T-cell (primary cell): ENCODE results near the gene SMURF1. TPM values are rescaled to one million over a fixed set of nuclear protein-coding genes. Genes with fewer than 3 reads are reported as not detected.

ENCODE experiments used
- ATAC-seq, 4 experiments: fragments of 200-7000 bp in 3 of 4; fragments of 150-1000 bp in 1 of 4; cut with Tn5 transposase; replicated peaks in 1 of 4; 1 replicate in 3 of 4; 2 replicates in 1 of 4; pipeline ENCODE4 v1.10.0; 2021; ENCODE audit warnings: moderate library complexity in 3 of 4, mild to moderate bottlenecking in 2 of 4, moderate number of reproducible peaks in 1 of 4
- CTCF ChIA-PET, 2 donors: fragments of 300-600 bp; sonication (Branson Sonifier 250); formaldehyde crosslinking; loops; one replicate each; lab custom pipeline; 2022; ENCODE audit warnings: antibody characterized with exemption in 2 of 2; lab: Charles Lee
- POLR2A ChIA-PET, 2 donors: fragments of 300-600 bp; sonication (Branson Sonifier 250); formaldehyde crosslinking; loops; one replicate each; lab custom pipeline; 2022; ENCODE audit warnings: antibody characterized with exemption in 2 of 2; lab: Charles Lee
- DNase-seq, 35 experiments: peaks; one replicate each; pipeline versions ENCODE4 v3.0.0 to v3.0.0-alpha.2; 2013 to 2023
- H3K27ac ChIP-seq: one replicate; pipeline ENCODE4 v1.5.1; 2013; ENCODE audit warnings: low read length
- H3K27me3 ChIP-seq, 2 experiments: replicated peaks in 1 of 2; 1 replicate in 1 of 2; 2 replicates in 1 of 2; pipeline versions ENCODE4 v1.6.1 to v1.7.0; 2013; ENCODE audit warnings: low read length in 1 of 2, mixed read lengths in 1 of 2; ENCODE audit not compliant: control insufficient read depth in 2 of 2, insufficient read depth in 2 of 2; ENCODE audit errors: extremely low read depth in 1 of 2
- H3K36me3 ChIP-seq, 2 donors: 1 replicate in 1 of 2; 2 replicates in 1 of 2; pipeline versions ENCODE4 v1.6.1 to v1.7.0; 2013; ENCODE audit warnings: low read length in 1 of 2; ENCODE audit not compliant: control insufficient read depth in 2 of 2, insufficient read depth in 1 of 2; ENCODE audit errors: extremely low read depth in 1 of 2
- H3K4me1 ChIP-seq, 2 experiments: 1 replicate in 1 of 2; 2 replicates in 1 of 2; pipeline versions ENCODE4 v1.6.1 to v1.7.0; 2013; ENCODE audit warnings: low read length in 2 of 2, mixed read lengths in 1 of 2; ENCODE audit not compliant: insufficient read depth in 2 of 2, control insufficient read depth in 1 of 2; ENCODE audit errors: extremely low read depth in 1 of 2
- H3K4me3 ChIP-seq, 2 donors: 1 replicate in 1 of 2; 2 replicates in 1 of 2; pipeline versions ENCODE4 v1.5.1 to v1.7.0; 2013; ENCODE audit warnings: mild to moderate bottlenecking in 2 of 2, low read length in 1 of 2, moderate library complexity in 1 of 2; ENCODE audit not compliant: control insufficient read depth in 1 of 2; ENCODE audit errors: extremely low read depth in 1 of 2
- H3K9me3 ChIP-seq: 2 replicates; pipeline ENCODE4 v1.7.0; 2013
- H3K27ac Mint-ChIP-seq, 2 donors: one replicate each; pipeline ENCODE4 v1.8.0; 2020 to 2021; ENCODE audit warnings: mild to moderate bottlenecking in 2 of 2, mixed read lengths in 2 of 2
- H3K27me3 Mint-ChIP-seq, 2 donors: one replicate each; pipeline ENCODE4 v1.8.0; 2021 to 2022; ENCODE audit warnings: mixed read lengths in 2 of 2
- H3K36me3 Mint-ChIP-seq: one replicate; pipeline ENCODE4 v1.8.0; 2021; ENCODE audit warnings: mixed read lengths
- H3K4me1 Mint-ChIP-seq, 3 donors: one replicate each; pipeline ENCODE4 v1.8.0; 2020 to 2022; ENCODE audit warnings: mixed read lengths in 3 of 3, mild to moderate bottlenecking in 1 of 3
- H3K4me3 Mint-ChIP-seq, 3 donors: one replicate each; pipeline ENCODE4 v1.8.0; 2020 to 2022; ENCODE audit warnings: mild to moderate bottlenecking in 3 of 3, mixed read lengths in 3 of 3, moderate library complexity in 3 of 3
- H3K9me3 Mint-ChIP-seq, 3 donors: one replicate each; pipeline ENCODE4 v1.8.0; 2020 to 2022; ENCODE audit warnings: mixed read lengths in 3 of 3
- WGBS: methylation state at CpG from one replicate; pipeline ENCODE4 v1.1.5; 2013; ENCODE audit warnings: missing lambda C conversion rate; ENCODE audit not compliant: insufficient coverage; 5-methylcytosine and 5-hydroxymethylcytosine counted together
- total RNA-seq, 35 experiments: library from RNA in 6 of 35; stranded (reverse) in 6 of 35; fragments of 120-200 nt in 1 of 35; gene quantifications; one replicate each; pipeline versions ENCODE4 v1.2.1 to v1.2.4 and lab custom pipeline; 2013 to 2026

SMURF1 gene
- total RNA-seq, 5 donors from 2014 or later (not counting 1 experiment from before 2014, with no cell fraction given) = 21.6 to 26.4 (median 22.7) TPM

- peak overlapping the region in 1 of 2 donors; percentile 55 for H3K27ac Mint-ChIP-seq
- H3K9me3 Mint-ChIP-seq = peaks cover 0 to 5% (median 0%) of the 10 kb centered on the region in 3 donors
Observed at GRCh38 chr7:99124751-99125504, 19.0 kb downstream of the SMURF1 start.

GRCh38 chr7:99124236-99124635, 19.7 kb downstream of the SMURF1 start:
- H3K4me3 Mint-ChIP-seq = no peak overlapping the region
- ChIA-PET POLR2A (no interaction called here), CTCF (no interaction called here)
- DNase-seq (no peak), ATAC-seq (no peak)
- no peak overlapping the region for H3K27ac ChIP-seq
- H3K4me1 ChIP-seq = peaks cover 7% of the 10 kb centered on the region in 2 experiments
- no peak overlapping the region for H3K27ac Mint-ChIP-seq
- H3K9me3 ChIP-seq = no peaks in the 10 kb centered on the region
- no peak overlapping the region for H3K4me3 ChIP-seq
- peaks cover 0 to 6% (median 0%) of the 10 kb centered on the region in 3 donors for H3K9me3 Mint-ChIP-seq
- H3K4me1 Mint-ChIP-seq = peaks cover 51 to 64% (median 62%) of the 10 kb centered on the region in 3 donors
- H3K27me3 ChIP-seq = no peaks in the 10 kb centered on the region
- peaks cover 0 to 4% of the 10 kb centered on the region in 2 donors for H3K36me3 ChIP-seq
- H3K27me3 Mint-ChIP-seq = no peaks in the 10 kb centered on the region
- 100% methylated on average over 1 of the region's 4 CpGs for WGBS
- peaks cover 20% of the 10 kb centered on the region for H3K36me3 Mint-ChIP-seq

More at GRCh38 chr7:99124751-99125504, 19.0 kb downstream of the SMURF1 start:
- Histone ChIP-seq H3K27ac (no peak overlapping the region), H3K36me3 (peaks cover 0 to 4% of the 10 kb centered on the region in 2 donors), H3K27me3 (no peaks in the 10 kb centered on the region), H3K4me1 (peaks cover 7% of the 10 kb centered on the region in 2 experiments), H3K9me3 (no peaks in the 10 kb centered on the region), H3K4me3 (no peak overlapping the region)
- WGBS = 83% methylated on average over 2 of the region's 3 CpGs
- Mint-ChIP-seq H3K4me1 (peaks cover 51 to 66% (median 60%) of the 10 kb centered on the region in 3 donors), H3K36me3 (peaks cover 16% of the 10 kb centered on the region), H3K27me3 (no peaks in the 10 kb centered on the region), H3K4me3 (no peak overlapping the region)
- POLR2A ChIA-PET = no interaction called here
- CTCF ChIA-PET = no interaction called here
- ATAC-seq = no peak
- no peak for DNase-seq

GRCh38 chr7:99123571-99124033, 20.3 kb downstream of the SMURF1 start:
- H3K27me3 Mint-ChIP-seq = no peaks in the 10 kb centered on the region
- Histone ChIP-seq H3K4me1 (peaks cover 7% of the 10 kb centered on the region in 2 experiments), H3K9me3 (no peaks in the 10 kb centered on the region), H3K27ac (no peak overlapping the region), H3K27me3 (no peaks in the 10 kb centered on the region), H3K36me3 (peaks cover 0 to 4% of the 10 kb centered on the region in 2 donors), H3K4me3 (no peak overlapping the region)
- ChIA-PET POLR2A (no interaction called here), CTCF (interaction anchor here in 1 of 2 donors (0.6 kb wide), 1 partner anchor 10 kb away, joined by 3 read pairs; no protein-coding TSS in a partner anchor)
- no peak overlapping the region for H3K27ac Mint-ChIP-seq
- no CpG with 5 or more reads among the region's 1 CpG for WGBS
- DNase-seq (no peak), ATAC-seq (no peak)
- no peak overlapping the region for H3K4me3 Mint-ChIP-seq
- peaks cover 0 to 6% (median 0%) of the 10 kb centered on the region in 3 donors for H3K9me3 Mint-ChIP-seq
- peaks cover 50 to 63% (median 61%) of the 10 kb centered on the region in 3 donors for H3K4me1 Mint-ChIP-seq
- peaks cover 23% of the 10 kb centered on the region for H3K36me3 Mint-ChIP-seq

- ChIA-PET CTCF (interaction anchor here in 1 of 2 donors (0.6 kb wide), 1 partner anchor 25 kb away, joined by 3 read pairs; no protein-coding TSS in a partner anchor), POLR2A (no interaction called here)
- no peaks in the 10 kb centered on the region for H3K27me3 ChIP-seq
- Mint-ChIP-seq H3K27ac (no peak overlapping the region), H3K36me3 (peaks cover 32% of the 10 kb centered on the region), H3K27me3 (no peaks in the 10 kb centered on the region), H3K9me3 (peaks cover 0 to 6% (median 0%) of the 10 kb centered on the region in 3 donors), H3K4me1 (peaks cover 50 to 66% (median 66%) of the 10 kb centered on the region in 3 donors), H3K4me3 (no peak overlapping the region)
- H3K36me3 ChIP-seq = peaks cover 0 to 4% of the 10 kb centered on the region in 2 donors
- WGBS = 100% methylated on average over 2 of the region's 6 CpGs
- H3K27ac ChIP-seq = no peak overlapping the region
- DNase-seq = no peak
- no peaks in the 10 kb centered on the region for H3K9me3 ChIP-seq
- no peak overlapping the region for H3K4me3 ChIP-seq
- peaks cover 7% of the 10 kb centered on the region in 2 experiments for H3K4me1 ChIP-seq
- no peak for ATAC-seq
Observed at GRCh38 chr7:99122762-99123161, 21.1 kb downstream of the SMURF1 start.

- peaks cover 0 to 9% (median 0%) of the 10 kb centered on the region in 3 donors for H3K9me3 Mint-ChIP-seq
- ChIA-PET POLR2A (no interaction called here), CTCF (interaction anchor here in 1 of 2 donors (0.6 kb wide), 1 partner anchor 120 kb away, joined by 3 read pairs; no protein-coding TSS in a partner anchor)
- H3K27ac Mint-ChIP-seq = no peak overlapping the region
- peaks cover 7% of the 10 kb centered on the region in 2 experiments for H3K4me1 ChIP-seq
- no peaks in the 10 kb centered on the region for H3K27me3 ChIP-seq
- H3K27me3 Mint-ChIP-seq = no peaks in the 10 kb centered on the region
- peaks cover 41 to 60% (median 60%) of the 10 kb centered on the region in 3 donors for H3K4me1 Mint-ChIP-seq
- 97% methylated on average over 12 of the region's 13 CpGs for WGBS
- ATAC-seq (no peak), DNase-seq (no peak)
- peaks cover 36% of the 10 kb centered on the region for H3K36me3 Mint-ChIP-seq
- peaks cover 0 to 4% of the 10 kb centered on the region in 2 donors for H3K36me3 ChIP-seq
- no peak overlapping the region for H3K4me3 ChIP-seq
- H3K27ac ChIP-seq = no peak overlapping the region
- no peaks in the 10 kb centered on the region for H3K9me3 ChIP-seq
- H3K4me3 Mint-ChIP-seq = no peak overlapping the region
Observed at GRCh38 chr7:99121496-99122021, 22.3 kb downstream of the SMURF1 start.

GRCh38 chr7:99120916-99121315, 23.0 kb downstream of the SMURF1 start:
- H3K27me3 Mint-ChIP-seq = no peaks in the 10 kb centered on the region
- peaks cover 46 to 66% (median 64%) of the 10 kb centered on the region in 3 donors for H3K4me1 Mint-ChIP-seq
- DNase-seq = no peak
- WGBS = no CpG with 5 or more reads among the region's 2 CpGs
- POLR2A ChIA-PET = interaction anchor here in 1 of 2 donors (0.6 kb wide), 2 partner anchors 16 to 1438 kb away, joined by 3 to 11 read pairs; no protein-coding TSS in a partner anchor
- no peak overlapping the region for H3K27ac Mint-ChIP-seq
- CTCF ChIA-PET = interaction anchor here in 1 of 2 donors (0.5 to 0.6 kb wide), 2 partner anchors 17 to 119 kb away, joined by 3 read pairs; no protein-coding TSS in a partner anchor
- H3K27me3 ChIP-seq = no peaks in the 10 kb centered on the region
- no peak overlapping the region for H3K4me3 ChIP-seq
- H3K36me3 ChIP-seq = peaks cover 0 to 4% of the 10 kb centered on the region in 2 donors
- peaks cover 36% of the 10 kb centered on the region for H3K36me3 Mint-ChIP-seq
- H3K9me3 ChIP-seq = no peaks in the 10 kb centered on the region
- H3K9me3 Mint-ChIP-seq = peaks cover 0 to 9% (median 0%) of the 10 kb centered on the region in 3 donors
- H3K27ac ChIP-seq = no peak overlapping the region
- no peak for ATAC-seq
- H3K4me3 Mint-ChIP-seq = no peak overlapping the region
- H3K4me1 ChIP-seq = peaks cover 7% of the 10 kb centered on the region in 2 experiments
